Measurements from ENCODE around the gene RAB3B.
"Not testable (repeated sequence)": the region's sequence is repeated elsewhere in the genome, so short reads cannot be mapped to it uniquely, and the experiment has no call there.

RAB3B gene

DNA sequence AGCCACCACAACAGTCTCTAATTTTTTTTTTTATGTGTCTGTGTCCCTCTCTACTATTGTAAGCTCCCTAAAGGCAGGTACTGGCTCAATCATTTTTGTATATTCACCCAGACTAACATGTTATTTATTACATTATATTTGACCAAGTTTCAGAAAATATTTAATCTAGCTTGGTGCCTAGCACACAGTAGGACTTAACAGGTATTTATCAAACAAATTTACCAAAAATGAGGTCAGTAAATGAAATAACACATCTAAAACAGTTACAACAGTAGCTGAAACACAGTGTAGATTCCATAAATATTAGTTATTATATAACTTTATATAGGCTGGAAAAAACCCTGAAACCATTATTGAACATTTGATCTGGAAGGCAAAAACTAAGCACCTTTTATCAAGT is 114.7 kb downstream of the RAB3B start:
- DNase-seq (ENCODE audit: low read depth in 2 of 3, low spot score in 1 of 3): no peak

GRCh38 chr1:51875291-51875772 is 115.2 kb downstream of the RAB3B start:
- DNase-seq (ENCODE audit: low read depth in 2 of 3, low spot score in 1 of 3): no peak

DNA sequence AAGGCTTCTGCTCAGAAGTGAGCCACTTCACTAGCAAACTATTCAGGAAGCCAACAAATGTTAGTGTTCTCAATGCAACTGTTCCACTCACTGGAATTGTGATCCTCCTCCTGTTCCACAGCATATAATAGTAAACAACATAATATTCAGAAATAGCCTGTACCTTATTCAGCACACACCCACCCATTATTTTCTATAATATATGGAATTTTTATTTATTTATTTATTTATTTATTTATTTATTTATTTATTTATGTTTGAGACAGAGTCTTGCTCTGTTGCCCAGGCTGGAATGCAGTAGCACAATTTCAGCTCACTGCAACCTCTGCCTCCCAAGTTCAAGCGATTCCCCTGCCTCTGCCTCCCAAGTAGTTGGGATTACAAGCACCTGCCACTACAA is 117.2 kb downstream of the RAB3B start:
- not testable (repeated sequence) for DNase-seq (ENCODE audit: low read depth in 2 of 3, low spot score in 1 of 3)

DNA sequence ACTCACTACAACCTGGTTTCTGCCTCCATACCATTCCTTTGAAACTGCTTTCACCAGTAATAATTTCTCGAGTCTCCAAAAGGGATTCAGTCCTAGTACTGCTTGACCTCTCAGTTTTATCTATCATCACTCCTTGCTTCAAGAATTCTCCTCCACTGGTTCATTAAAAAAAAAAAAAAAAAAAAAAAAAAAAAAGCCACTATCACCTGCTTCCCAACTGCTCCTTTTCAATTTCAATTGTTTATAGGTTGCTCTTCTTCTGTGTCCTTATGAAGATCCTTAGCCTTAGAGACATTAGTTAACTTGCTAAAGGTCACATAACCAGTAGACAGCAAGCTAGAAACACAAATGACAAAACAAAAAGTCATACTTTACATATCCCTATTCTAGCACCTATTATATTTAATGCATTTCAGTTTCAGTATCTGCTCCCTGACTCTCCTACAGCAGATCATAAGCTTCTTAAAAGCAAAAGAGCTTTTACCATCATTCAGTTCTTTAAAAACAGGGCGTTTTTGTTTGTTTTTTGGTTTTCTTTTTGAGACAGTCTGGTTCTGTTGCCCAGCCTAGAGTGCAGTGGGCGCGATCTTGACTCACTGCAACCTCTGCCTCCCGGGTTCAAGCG is 119.0 kb downstream of the RAB3B start:
- no peak for DNase-seq (ENCODE audit: low read depth in 2 of 3, low spot score in 1 of 3)

GRCh38 chr1:51870603-51871350 is 119.7 kb downstream of the RAB3B start:
- DNase-seq (ENCODE audit: low read depth in 2 of 3, low spot score in 1 of 3): no peak

DNA sequence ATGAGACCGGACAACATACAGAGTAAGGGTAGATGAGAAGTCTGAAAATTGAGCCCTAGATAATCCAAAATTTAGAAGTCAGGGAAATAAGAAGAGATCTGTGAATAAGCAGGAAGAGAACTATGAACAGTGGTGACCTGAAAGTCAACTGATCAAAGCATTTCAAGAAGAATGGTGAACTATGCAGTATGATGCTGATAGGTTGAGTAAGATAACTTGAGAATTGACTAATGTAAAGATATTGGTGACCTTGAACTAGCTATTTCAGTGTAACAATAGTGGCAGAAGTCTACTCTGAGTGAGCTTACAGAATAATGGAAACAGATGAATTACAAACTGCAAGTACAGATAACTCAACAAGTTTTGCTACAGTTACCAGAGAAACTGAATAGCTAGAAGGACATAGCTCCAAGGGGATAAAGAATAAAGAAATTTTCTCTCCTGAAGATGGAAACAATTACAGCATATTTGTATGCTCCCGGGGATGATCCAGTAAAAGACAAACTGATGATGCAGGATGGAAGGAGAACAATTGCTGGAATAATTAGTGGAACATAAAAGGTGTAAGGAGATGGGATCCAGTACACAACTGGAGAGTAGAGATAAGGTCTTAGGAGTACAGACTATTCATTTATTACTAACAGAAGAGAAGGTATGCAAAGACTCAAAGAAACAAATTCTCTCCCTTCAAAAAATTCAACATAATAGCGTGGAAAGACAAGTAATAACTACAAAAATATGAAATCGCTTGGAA is 122.8 kb downstream of the RAB3B start:
- no peak for DNase-seq (ENCODE audit: low read depth in 2 of 3, low spot score in 1 of 3)

DNA sequence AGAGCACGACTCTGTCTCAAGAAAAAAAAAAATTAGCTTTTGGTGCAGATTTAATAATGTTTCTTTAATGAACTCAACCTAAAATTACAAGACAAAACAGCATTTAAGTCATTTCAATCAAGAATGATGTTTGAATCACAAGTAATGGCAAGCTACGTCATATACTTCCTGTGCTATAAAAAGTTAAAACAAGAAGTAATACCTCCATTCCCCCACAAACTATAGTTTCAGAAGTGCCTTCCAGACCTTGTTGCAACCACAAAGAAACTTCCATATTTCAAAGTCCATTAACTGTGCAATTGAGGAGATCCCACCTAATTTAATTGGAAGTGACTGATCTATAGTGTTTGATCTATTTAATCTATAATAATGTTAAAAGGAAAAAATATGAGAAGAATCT is 127.1 kb downstream of the RAB3B start:
- DNase-seq (ENCODE audit: low read depth in 2 of 3, low spot score in 1 of 3): no peak

GRCh38 chr1:51861669-51862068 is 128.8 kb downstream of the RAB3B start:
- DNase-seq (ENCODE audit: low read depth in 2 of 3, low spot score in 1 of 3): no peak

DNA sequence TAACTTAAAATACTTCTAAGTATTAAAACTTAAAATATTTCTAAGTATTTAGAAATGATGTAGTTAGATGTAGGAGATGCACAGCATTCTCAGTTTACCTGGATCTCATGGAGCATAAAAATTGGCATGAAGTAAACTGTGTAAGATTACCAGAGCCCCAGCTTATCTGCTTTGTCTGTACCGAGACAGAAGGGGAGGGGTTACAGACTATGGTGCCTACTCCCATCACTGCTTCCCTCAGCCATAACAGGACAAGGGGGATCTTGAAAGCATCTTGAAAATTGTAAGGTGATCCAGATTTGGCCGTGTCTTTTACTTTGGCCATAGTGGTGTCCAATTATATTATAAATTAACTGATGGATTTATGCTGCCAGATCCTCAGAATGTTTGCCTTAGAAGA is 130.8 kb downstream of the RAB3B start:
- DNase-seq (ENCODE audit: low read depth in 2 of 3, low spot score in 1 of 3): no peak

GRCh38 chr1:51859333-51859732 is 131.2 kb downstream of the RAB3B start:
- DNase-seq (ENCODE audit: low read depth in 2 of 3, low spot score in 1 of 3): no peak

GRCh38 chr1:51858892-51859291 is 131.6 kb downstream of the RAB3B start:
- no peak for DNase-seq (ENCODE audit: low read depth in 2 of 3, low spot score in 1 of 3)

Data from stimulated activated CD4-positive, alpha-beta T cell treated with anti-CD3 and anti-CD28 coated beads, Interleukin-12 subunit alpha, Interleukin-12 subunit beta, amount 100 ng/mL, for 48 hours (primary cell).